Lower lobe of right lung (tissue), 2 donors: ENCODE measurements around the gene TMEM175. TPM values are rescaled to one million over a fixed set of nuclear protein-coding genes. Genes with fewer than 3 reads are reported as not detected.

Source experiments
- ATAC-seq, 2 donors: fragments of 200-7000 bp; cut with Tn5 transposase; one replicate each; pipeline ENCODE4 v1.9.1; 2020 to 2022; ENCODE audit warnings: mild to moderate bottlenecking in 2 of 2, moderate library complexity in 2 of 2
- DNase-seq: peaks from one replicate; pipeline ENCODE4 v3.0.0-alpha.2; 2020
- H3K27ac ChIP-seq: fragments of 200-600 bp; one replicate; pipeline ENCODE4 v1.8.0; 2022
- H3K27me3 ChIP-seq: fragments of 200-600 bp; one replicate; pipeline ENCODE4 v1.8.0; 2022; ENCODE audit warnings: low read depth
- H3K36me3 ChIP-seq: fragments of 200-600 bp; one replicate; pipeline ENCODE4 v1.8.0; 2022; ENCODE audit warnings: mild to moderate bottlenecking
- H3K4me1 ChIP-seq: fragments of 200-600 bp; one replicate; pipeline ENCODE4 v1.8.0; 2022
- H3K4me3 ChIP-seq: fragments of 200-600 bp; one replicate; pipeline ENCODE4 v1.8.0; 2022; ENCODE audit warnings: mild to moderate bottlenecking
- H3K9me3 ChIP-seq: fragments of 200-600 bp; one replicate; pipeline ENCODE4 v1.8.0; 2022
- intact Hi-C: fragments of 100-400 bp; cut with DNase I; formaldehyde crosslinking; loops from one replicate; pipeline ENCODE4 v1.11.0; 2022
- total RNA-seq: library from RNA; stranded (reverse); fragmentation: NEBNext Ultra II Directional; extraction: Animal tissue kit (Norgen Biotek cat#: 25700); gene quantifications from one replicate; pipeline ENCODE4 v1.2.1, GENCODE V29; 2021
- TF ChIP-seq, protein P1 (sequence below): fragments of 200-600 bp; IDR thresholded peaks from one replicate; pipeline ENCODE4 v1.8.0; 2022; ENCODE audit warnings: antibody characterized with exemption, mild to moderate bottlenecking
- donor health status: DM: no; HTN: yes; CAD: no; lungs with severe emphysema.

Gene TMEM175
- total RNA-seq, 1 donor from 2014 or later: 45.3 TPM

DNA sequence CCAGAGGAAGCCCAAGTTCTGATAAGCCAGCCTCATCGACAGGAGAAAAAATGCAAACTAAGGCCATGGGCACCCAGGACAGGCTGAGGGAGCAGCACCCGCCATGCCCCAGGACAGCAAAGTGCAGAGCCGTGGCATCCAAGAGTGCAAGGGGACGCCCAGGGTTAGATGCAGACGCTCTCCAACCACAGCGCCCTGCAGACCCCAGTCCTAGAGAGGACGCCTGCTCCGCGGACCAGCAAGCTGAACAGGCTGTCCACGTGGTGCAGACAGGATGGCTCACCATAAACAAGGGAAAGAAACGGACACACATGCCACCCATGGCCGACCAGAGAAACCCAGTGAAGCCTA is 32.7 kb upstream of the TMEM175 start:
- H3K4me3 ChIP-seq: no peak overlapping the region
- H3K9me3 ChIP-seq: no peaks in the 10 kb centered on the region
- no peak for DNase-seq
- H3K36me3 ChIP-seq: peaks cover 82% of the 10 kb centered on the region
- no peak for ATAC-seq
- H3K4me1 ChIP-seq: no peaks in the 10 kb centered on the region
- TF ChIP-seq, protein P1, sequence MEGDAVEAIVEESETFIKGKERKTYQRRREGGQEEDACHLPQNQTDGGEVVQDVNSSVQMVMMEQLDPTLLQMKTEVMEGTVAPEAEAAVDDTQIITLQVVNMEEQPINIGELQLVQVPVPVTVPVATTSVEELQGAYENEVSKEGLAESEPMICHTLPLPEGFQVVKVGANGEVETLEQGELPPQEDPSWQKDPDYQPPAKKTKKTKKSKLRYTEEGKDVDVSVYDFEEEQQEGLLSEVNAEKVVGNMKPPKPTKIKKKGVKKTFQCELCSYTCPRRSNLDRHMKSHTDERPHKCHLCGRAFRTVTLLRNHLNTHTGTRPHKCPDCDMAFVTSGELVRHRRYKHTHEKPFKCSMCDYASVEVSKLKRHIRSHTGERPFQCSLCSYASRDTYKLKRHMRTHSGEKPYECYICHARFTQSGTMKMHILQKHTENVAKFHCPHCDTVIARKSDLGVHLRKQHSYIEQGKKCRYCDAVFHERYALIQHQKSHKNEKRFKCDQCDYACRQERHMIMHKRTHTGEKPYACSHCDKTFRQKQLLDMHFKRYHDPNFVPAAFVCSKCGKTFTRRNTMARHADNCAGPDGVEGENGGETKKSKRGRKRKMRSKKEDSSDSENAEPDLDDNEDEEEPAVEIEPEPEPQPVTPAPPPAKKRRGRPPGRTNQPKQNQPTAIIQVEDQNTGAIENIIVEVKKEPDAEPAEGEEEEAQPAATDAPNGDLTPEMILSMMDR: no peak
- H3K27me3 ChIP-seq: no peaks in the 10 kb centered on the region
- intact Hi-C loops: no loop called here
- no peak overlapping the region for H3K27ac ChIP-seq

DNA sequence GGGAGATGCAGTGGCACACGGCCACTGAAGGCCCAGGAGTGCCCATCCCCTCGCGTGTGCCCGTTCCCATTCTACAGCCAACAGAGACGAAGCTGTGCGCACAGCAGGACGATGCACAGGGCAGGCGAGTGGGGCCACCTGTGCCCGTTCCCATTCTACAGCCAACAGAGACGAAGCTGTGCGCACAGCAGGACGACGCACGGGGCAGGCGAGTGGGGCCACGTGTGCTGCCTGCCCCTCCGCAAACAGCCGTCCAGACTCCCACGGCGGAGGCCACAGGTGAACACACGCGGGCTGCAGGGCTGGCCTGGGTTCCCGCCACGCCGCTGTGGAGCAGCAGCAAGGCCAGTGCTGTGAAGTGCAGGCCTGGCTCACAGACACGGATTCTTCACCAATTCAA is 32.2 kb upstream of the TMEM175 start:
- Histone ChIP-seq H3K36me3 (peaks cover 80% of the 10 kb centered on the region), H3K9me3 (no peaks in the 10 kb centered on the region), H3K27me3 (no peaks in the 10 kb centered on the region), H3K27ac (no peak overlapping the region), H3K4me3 (no peak overlapping the region), H3K4me1 (no peaks in the 10 kb centered on the region)
- intact Hi-C loops: no loop called here
- ATAC-seq (no peak), DNase-seq (no peak)
- TF ChIP-seq, protein P1: no peak

- Histone ChIP-seq H3K27me3 (no peaks in the 10 kb centered on the region), H3K27ac (no peak overlapping the region), H3K36me3 (peaks cover 74% of the 10 kb centered on the region), H3K4me3 (no peak overlapping the region), H3K4me1 (no peaks in the 10 kb centered on the region), H3K9me3 (no peaks in the 10 kb centered on the region)
- intact Hi-C loops: no loop called here
- DNase-seq (no peak), ATAC-seq (no peak)
- TF ChIP-seq, protein P1: no peak
These were observed 31.5 kb upstream of the TMEM175 start for GRCh38 chr4:900721-901120.

DNA sequence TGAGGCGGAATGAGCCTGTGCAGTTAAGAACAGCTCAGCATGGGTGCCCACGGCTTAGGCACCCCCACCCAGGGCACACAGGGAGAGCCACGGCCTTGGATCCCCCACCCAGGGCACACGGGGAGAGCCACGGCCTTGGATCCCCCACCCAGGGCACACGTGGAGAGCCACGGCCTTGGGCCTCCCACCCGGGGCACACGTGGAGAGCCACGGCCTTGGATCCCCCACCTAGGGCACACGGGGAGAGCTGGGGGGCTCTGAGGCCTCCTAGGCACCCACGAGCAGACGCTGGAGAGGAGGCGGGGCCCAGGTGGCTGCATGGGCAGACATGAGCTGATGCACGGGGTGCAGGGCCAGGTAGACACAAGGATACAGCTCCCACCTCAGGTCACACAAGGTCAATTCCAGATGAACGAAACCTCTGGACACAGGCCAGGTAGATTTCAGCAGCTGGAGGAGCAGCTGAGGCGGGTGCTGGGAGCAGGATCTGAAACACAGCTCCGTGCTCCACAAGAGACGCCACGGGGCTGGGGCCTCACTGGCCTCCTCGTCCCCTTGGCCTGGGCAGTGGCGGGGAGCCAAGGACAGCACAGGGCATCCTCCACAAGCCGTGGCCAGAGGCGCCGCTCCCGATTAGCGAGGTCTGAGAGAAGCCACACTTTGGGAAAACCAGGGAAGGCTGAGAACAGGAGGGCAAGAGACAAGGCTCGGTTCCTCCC is 30.9 kb upstream of the TMEM175 start:
- no peak for DNase-seq
- no peaks in the 10 kb centered on the region for H3K4me1 ChIP-seq

DNA sequence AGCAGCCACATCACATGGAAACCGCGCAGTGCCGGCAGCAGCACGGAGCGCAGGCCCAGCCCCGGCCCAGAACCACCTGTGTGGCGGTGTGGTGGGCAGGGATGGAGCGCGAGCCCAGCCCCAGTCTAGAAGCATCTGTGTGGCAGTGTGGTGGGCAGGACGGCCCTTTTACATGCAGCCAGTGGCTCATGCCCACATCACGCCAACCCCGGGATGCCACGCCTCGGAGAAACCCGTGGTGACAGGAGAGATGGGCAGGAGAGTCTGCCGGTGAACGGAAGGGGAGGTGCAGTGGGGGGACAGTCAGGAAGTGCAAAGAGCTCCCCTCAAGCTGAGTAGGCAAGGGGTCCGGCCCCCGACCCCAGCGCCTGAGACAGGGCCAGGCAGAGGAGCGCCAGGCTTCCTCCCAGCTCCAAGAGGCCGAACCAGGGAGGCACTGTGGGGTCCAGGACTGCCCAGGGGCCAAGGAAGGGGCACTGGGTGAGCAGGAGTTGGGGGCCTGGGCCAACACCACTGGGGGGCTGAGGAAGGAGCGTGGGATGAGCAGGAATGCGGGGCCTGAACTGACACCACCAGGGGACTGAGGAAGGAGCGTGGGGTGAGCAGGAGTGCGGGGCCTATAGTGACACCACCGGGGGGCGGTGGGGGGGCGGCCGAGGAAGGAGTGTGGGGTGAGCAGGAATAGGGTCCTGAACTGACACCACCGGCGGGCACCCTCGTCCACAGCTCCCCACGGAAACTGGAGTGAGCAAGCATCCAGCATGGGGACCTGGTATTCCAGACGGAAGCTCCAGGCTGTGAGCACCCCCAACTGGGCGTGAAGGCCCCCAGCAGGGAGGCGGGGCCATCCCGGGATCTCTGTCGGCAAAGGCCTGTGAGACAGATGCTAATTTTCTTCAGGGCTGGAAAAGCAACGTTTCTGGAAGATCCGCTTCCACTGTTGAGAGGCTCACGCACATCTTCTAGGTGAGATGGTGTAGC is 28.9 kb upstream of the TMEM175 start:
- H3K4me3 ChIP-seq: no peak overlapping the region
- peaks cover 61% of the 10 kb centered on the region for H3K36me3 ChIP-seq
- H3K27me3 ChIP-seq: no peaks in the 10 kb centered on the region
- TF ChIP-seq, protein P1: no peak
- H3K4me1 ChIP-seq: peaks cover 5% of the 10 kb centered on the region
- no peak for ATAC-seq
- intact Hi-C loops: no loop called here
- no peak for DNase-seq
- no peaks in the 10 kb centered on the region for H3K9me3 ChIP-seq
- H3K27ac ChIP-seq: no peak overlapping the region

More for the DNA sequence above, 30.9 kb upstream of the TMEM175 start:
- Histone ChIP-seq H3K4me3 (no peak overlapping the region), H3K36me3 (peaks cover 67% of the 10 kb centered on the region), H3K9me3 (no peaks in the 10 kb centered on the region), H3K27me3 (no peaks in the 10 kb centered on the region), H3K27ac (no peak overlapping the region)
- intact Hi-C loops: no loop called here
- ATAC-seq: no peak
- TF ChIP-seq, protein P1: no peak
